Spleen (tissue), 11 donors: ENCODE measurements around the gene PPP1R16B. TPM values are rescaled to one million over a fixed set of nuclear protein-coding genes. Genes with fewer than 3 reads are reported as not detected.

Experiments used
- DNase-seq: peaks from one replicate; pipeline ENCODE4 v3.0.0-alpha.2; 2020
- H3K27ac ChIP-seq, 8 donors: fragments of 200-600 bp; sonication (generic) in 7 of 8; 1 replicate in 4 of 8; 2 replicates in 4 of 8; pipeline versions ENCODE4 v1.5.0 to v1.8.0; 2016 to 2021; ENCODE audit warnings: inconsistent platforms in 4 of 8, mild to moderate bottlenecking in 4 of 8, moderate library complexity in 1 of 8
- H3K27me3 ChIP-seq, 7 donors: fragments of 200-600 bp; sonication (generic) in 6 of 7; replicated peaks in 1 of 7; 1 replicate in 4 of 7; 2 replicates in 3 of 7; pipeline versions ENCODE4 v1.5.0 to v1.8.0; 2016 to 2021; ENCODE audit warnings: inconsistent platforms in 3 of 7, mild to moderate bottlenecking in 1 of 7
- H3K36me3 ChIP-seq, 6 donors: fragments of 200-600 bp; sonication (generic) in 5 of 6; 1 replicate in 4 of 6; 2 replicates in 2 of 6; pipeline versions ENCODE4 v1.5.0 to v1.8.0; 2016 to 2021; ENCODE audit warnings: inconsistent platforms in 2 of 6
- H3K4me1 ChIP-seq, 6 donors: fragments of 200-600 bp; sonication (generic) in 5 of 6; 1 replicate in 3 of 6; 2 replicates in 3 of 6; pipeline versions ENCODE4 v1.5.0 to v1.8.0; 2016 to 2021; ENCODE audit warnings: inconsistent platforms in 3 of 6
- H3K4me3 ChIP-seq, 8 donors: fragments of 200-600 bp; sonication (generic) in 7 of 8; 1 replicate in 4 of 8; 2 replicates in 4 of 8; pipeline versions ENCODE4 v1.5.0 to v1.8.0; 2016 to 2021; ENCODE audit warnings: inconsistent platforms in 4 of 8, mild to moderate bottlenecking in 4 of 8, moderate library complexity in 2 of 8
- H3K9me3 ChIP-seq, 8 donors: fragments of 200-600 bp; sonication (generic) in 7 of 8; 1 replicate in 4 of 8; 2 replicates in 4 of 8; pipeline versions ENCODE4 v1.5.0 to v1.8.0; 2016 to 2021; ENCODE audit warnings: inconsistent platforms in 4 of 8
- CTCF ChIP-seq, 11 experiments: fragments of 200-600 bp in 7 of 11; fragments of 450-650 bp in 4 of 11; sonication (generic) in 4 of 11; IDR thresholded peaks in 8 of 11; conservative IDR thresholded peaks in 3 of 11; 1 replicate in 7 of 11; 2 replicates in 4 of 11; pipeline versions ENCODE4 v1.4.0 to v1.8.0; 2016 to 2021; ENCODE audit warnings: antibody characterized with exemption in 11 of 11, inconsistent platforms in 4 of 11, mild to moderate bottlenecking in 1 of 11
- POLR2A ChIP-seq, 3 donors: fragments of 450-650 bp; IDR thresholded peaks; one replicate each; pipeline ENCODE4 v1.5.1; 2017; ENCODE audit warnings: antibody characterized with exemption in 3 of 3, mild to moderate bottlenecking in 1 of 3
- POLR2AphosphoS5 ChIP-seq, 3 donors: sonication (generic); formaldehyde crosslinking; IDR thresholded peaks; one replicate each; pipeline ENCODE4 v1.5.1; 2017; ENCODE audit warnings: antibody characterized with exemption in 3 of 3
- WGBS, 5 donors: extraction: QIAGEN DNeasy Blood & Tissue Kit in 3 of 5; methylation state at CpG; one replicate each; pipeline versions ENCODE4 v1.1.5 to v1.1.7; 2013 to 2018; 5-methylcytosine and 5-hydroxymethylcytosine counted together
- intact Hi-C: fragments of 100-400 bp; cut with DNase I; formaldehyde crosslinking; loops from one replicate; pipeline ENCODE4 v1.15.0; 2023; ENCODE audit warnings: low total_unique reads
- polyA plus RNA-seq, 3 donors: library from polyadenylated mRNA; stranded (reverse); fragments of 200-250 nt; gene quantifications; one replicate each; pipeline ENCODE4 v1.2.1, GENCODE V29; 2013
- total RNA-seq, 7 donors: library from RNA; depleted of rRNA in 3 of 7; stranded (reverse); fragments of >200 nt in 3 of 7; fragmentation: NEBNext Ultra II Directional in 4 of 7; extraction: Animal tissue kit (Norgen Biotek cat#: 25700) in 4 of 7; gene quantifications; one replicate each; pipeline versions ENCODE4 v1.1.0 to v1.2.1, GENCODE V29; 2016 to 2021
- donor health status: healthy with polysubstance abuse.
- donor health status: DM: no; HTN: no; CAD: no; lungs with moderate emphysema.
- donor health status: DM: no; HTN: no; CAD: no.
- donor health status: Bipolar disorder and iron deficiency.
- donor health status: healthy.
- donor health status: DM: no; HTN: no; CAD: no.
- donor health status: DM: yes; HTN: yes; CAD: no.

The PPP1R16B gene
- total and polyA plus RNA-seq, 10 donors: 16.0 to 66.0 (median 43.1) TPM

GRCh38 chr20:38762174-38762573 lies 43.3 kb upstream of the PPP1R16B start:
- Histone ChIP-seq H3K4me1 (peaks cover 0 to 7% (median 0%) of the 10 kb centered on the region in 6 donors), H3K36me3 (peaks cover 0 to 100% (median 88%) of the 10 kb centered on the region in 6 donors), H3K27ac (no peak overlapping the region), H3K9me3 (no peaks in the 10 kb centered on the region), H3K4me3 (no peak overlapping the region), H3K27me3 (no peaks in the 10 kb centered on the region)
- DNase-seq: no peak
- no peak for TF ChIP-seq POLR2A (IDR thresholded peaks at IDR 0.05)
- no peak for TF ChIP-seq CTCF (IDR thresholded peaks at IDR 0.05 in 8 of 11, conservative IDR thresholded peaks at IDR 0.05 in 3 of 11)
- no peak for TF ChIP-seq POLR2AphosphoS5 (IDR thresholded peaks at IDR 0.05)
- intact Hi-C loops: no loop called here

- H3K27me3 ChIP-seq: no peaks in the 10 kb centered on the region
- H3K9me3 ChIP-seq: no peaks in the 10 kb centered on the region
- WGBS, 5 donors: 48 to 81% (median 61%) methylated on average over 1 of the region's 1 CpG
- intact Hi-C loops: no loop called here
- H3K4me3 ChIP-seq: no peak overlapping the region
- peaks cover 0 to 7% (median 0%) of the 10 kb centered on the region in 6 donors for H3K4me1 ChIP-seq
- no peak for TF ChIP-seq CTCF (IDR thresholded peaks at IDR 0.05 in 8 of 11, conservative IDR thresholded peaks at IDR 0.05 in 3 of 11)
- TF ChIP-seq POLR2A (IDR thresholded peaks at IDR 0.05): no peak
- TF ChIP-seq POLR2AphosphoS5 (IDR thresholded peaks at IDR 0.05): no peak
- no peak overlapping the region for H3K27ac ChIP-seq
- H3K36me3 ChIP-seq: peaks cover 0 to 100% (median 86%) of the 10 kb centered on the region in 6 donors
- DNase-seq: no peak
These were observed 41.9 kb upstream of the PPP1R16B start for GRCh38 chr20:38763616-38764015.

- TF ChIP-seq CTCF (IDR thresholded peaks at IDR 0.05 in 8 of 11, conservative IDR thresholded peaks at IDR 0.05 in 3 of 11): no peak
- TF ChIP-seq POLR2AphosphoS5 (IDR thresholded peaks at IDR 0.05): no peak
- TF ChIP-seq POLR2A (IDR thresholded peaks at IDR 0.05): no peak
- Histone ChIP-seq H3K4me3 (no peak overlapping the region), H3K36me3 (peaks cover 0 to 100% (median 87%) of the 10 kb centered on the region in 6 donors), H3K27me3 (no peaks in the 10 kb centered on the region), H3K27ac (no peak overlapping the region), H3K9me3 (no peaks in the 10 kb centered on the region), H3K4me1 (peaks cover 0 to 7% (median 0%) of the 10 kb centered on the region in 6 donors)
- intact Hi-C loops: no loop called here
- DNase-seq: no peak
- 73 to 86% (median 85%) methylated on average over 11 of the region's 11 CpGs for WGBS, 5 donors
These were observed 40.8 kb upstream of the PPP1R16B start for GRCh38 chr20:38764567-38765318.

GRCh38 chr20:38766071-38766470 lies 39.4 kb upstream of the PPP1R16B start:
- no peak for TF ChIP-seq POLR2A (IDR thresholded peaks at IDR 0.05)
- WGBS, 5 donors: 88 to 97% (median 90%) methylated on average over 4 of the region's 4 CpGs
- H3K36me3 ChIP-seq: peaks cover 0 to 100% (median 84%) of the 10 kb centered on the region in 6 donors

More at GRCh38 chr20:38766071-38766470, 39.4 kb upstream of the PPP1R16B start:
- Histone ChIP-seq H3K4me1 (peaks cover 0 to 7% (median 0%) of the 10 kb centered on the region in 6 donors), H3K27ac (no peak overlapping the region), H3K9me3 (no peaks in the 10 kb centered on the region), H3K27me3 (no peaks in the 10 kb centered on the region), H3K4me3 (no peak overlapping the region)
- no peak for DNase-seq
- intact Hi-C loops: no loop called here
